Activated CD8-positive, alpha-beta memory T cell treated with anti-CD3 and anti-CD28 coated beads for 1 hour (primary cell): ENCODE data around the gene CRAT.

Experiments used
- DNase-seq, 2 donors: peaks; one replicate each; pipeline ENCODE4 v3.0.0-alpha.2; 2020; ENCODE audit warnings: low read depth in 1 of 2; ENCODE audit errors: extremely low read depth in 1 of 2

CRAT gene

GRCh38 chr9:129110740-129111527 is at the start of gene CRAT, which contains the start of gene PTPA:
CRAT (minus strand) TSS chr9:129110793; CDS start chr9:129110509, 284 bp downstream.
PTPA (plus strand) TSS chr9:129111415; CDS start chr9:129111601, 186 bp downstream.
- peak; percentile 89 to 94 for DNase-seq

DNA sequence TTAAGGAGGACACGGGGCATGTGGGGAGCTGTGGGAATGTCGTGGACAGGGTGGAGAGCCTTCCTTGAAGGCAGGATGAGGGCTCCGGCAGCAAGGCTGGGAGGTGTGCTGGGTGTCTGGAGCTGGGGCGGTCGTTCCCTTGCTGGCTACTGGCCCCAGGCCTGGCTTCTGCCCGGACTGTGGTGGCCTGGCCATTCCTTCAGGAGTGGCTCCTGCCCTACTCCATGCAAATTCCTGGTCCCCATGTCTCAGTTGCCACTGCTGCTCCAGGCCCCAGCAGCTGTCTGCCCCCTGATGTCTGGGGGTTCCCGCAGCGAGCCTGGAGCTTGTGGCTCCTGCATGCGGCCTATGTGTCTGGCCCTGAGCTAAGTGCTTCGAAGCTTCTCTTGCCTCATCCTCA is 45.6 kb upstream of the CRAT start:
- DNase-seq: no peak

- DNase-seq: no peak
These were observed 44.4 kb upstream of the CRAT start for GRCh38 chr9:129154866-129155477.

DNA sequence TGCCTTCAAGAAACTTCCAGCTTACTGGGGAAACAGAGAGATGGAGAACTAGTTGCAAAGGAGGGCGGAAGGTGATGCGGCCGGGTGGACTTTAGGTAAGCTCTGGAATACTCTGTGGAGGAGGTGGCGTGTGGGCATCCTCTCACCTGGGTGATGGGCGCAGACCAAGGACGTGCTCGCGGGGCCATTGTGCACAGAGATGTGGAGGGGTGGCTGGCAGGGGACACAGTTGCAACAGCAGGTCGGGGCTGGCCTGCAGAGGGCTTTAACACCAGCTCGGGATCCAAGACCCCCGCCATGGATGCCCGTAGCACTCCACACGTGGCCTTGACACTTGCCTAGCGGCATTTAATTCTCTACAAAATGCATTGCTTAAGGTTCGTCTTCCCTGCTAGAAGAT is 40.9 kb upstream of the CRAT start:
- no peak for DNase-seq

DNA sequence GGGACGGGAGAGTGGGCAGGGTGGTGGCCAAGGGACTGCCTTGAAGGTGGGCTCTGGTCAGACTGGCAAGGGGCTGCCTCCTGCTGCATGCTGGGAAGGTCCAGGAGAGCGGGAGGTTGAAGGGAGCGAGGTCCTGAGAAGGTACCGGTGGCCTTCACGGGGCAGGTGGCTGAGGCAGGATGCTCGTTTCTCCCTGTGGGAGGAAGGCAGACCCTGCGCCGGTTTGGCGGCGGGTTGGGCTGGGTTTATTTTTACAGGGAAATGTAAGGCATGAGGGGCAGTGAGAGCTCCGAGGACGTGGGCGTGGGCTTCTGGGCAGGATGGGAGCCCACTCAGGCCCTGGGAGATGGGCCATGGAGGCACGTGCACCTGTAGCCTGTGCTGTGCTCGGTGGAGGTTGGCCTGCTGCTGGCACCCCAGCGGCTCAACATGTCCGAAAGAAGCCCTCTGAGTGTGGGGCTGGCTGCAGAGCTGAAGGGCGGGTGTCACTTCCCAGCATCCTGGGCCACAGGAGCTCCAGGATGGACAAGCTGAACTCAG is 40.1 kb upstream of the CRAT start:
- no peak for DNase-seq

- DNase-seq: no peak
These were observed 39.5 kb upstream of the CRAT start for GRCh38 chr9:129150122-129150521.

- no peak for DNase-seq
These were observed 38.8 kb upstream of the CRAT start for GRCh38 chr9:129149442-129149841.

DNA sequence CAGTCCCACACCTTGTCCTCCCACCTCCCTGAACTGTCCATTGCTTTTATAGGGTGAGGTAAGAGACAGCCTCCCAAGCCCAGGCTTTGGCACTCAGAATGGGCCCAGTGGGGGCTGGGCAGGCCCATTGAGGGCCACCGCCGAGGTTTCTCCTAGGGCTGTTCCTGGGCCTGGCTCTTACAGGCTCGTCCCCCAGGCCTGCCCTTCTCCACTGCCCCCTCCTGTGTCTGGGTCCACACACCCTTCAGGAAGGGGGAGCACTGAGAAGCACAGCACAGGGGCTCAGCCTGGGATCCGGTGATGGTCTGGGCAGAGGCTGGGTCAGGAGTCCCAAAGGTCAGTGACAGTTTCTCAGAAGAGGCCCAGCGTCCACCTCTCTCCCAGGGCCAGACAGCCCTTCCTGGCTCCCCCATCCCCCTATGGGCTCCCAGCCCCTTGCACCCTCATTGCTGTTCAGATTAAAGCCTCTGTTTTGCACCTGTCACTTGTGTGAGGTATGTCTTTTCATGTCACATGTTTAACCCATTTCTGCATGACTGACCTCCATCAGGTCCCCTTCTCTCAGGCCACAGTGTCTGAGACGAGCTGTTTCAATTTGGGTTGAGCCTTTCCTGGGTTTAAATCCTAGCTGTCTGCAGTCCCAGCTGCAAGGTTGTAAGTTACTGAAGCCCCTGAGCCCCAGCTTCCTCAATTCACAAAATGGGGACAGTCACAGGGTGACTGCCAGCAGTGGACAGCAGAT is 38.0 kb upstream of the CRAT start:
- DNase-seq: no peak

DNA sequence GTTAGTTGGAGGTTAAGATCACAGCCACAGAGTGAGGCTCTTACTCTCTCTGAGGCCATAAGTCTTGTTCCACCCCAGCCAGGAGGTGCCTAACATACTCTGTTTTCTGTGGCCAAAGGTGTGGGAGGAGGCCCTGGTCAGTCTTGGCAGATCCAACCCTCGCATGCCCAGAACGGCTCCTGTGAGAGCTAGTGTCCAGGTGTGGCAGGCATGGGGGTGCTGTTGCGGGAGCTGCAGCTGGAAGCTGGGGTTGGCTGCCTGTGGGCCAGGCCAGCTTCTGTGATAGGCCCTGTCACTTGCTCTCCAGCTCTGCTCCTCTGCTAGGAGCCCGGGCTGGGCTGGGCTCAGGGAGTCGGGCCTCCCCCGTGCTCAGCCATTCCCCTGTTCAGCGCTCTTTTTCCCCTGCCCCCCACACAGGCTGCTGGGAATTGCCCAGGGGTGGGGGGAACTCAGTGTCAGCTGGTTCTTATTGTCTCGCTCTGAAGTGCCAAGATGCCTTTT is 35.9 kb upstream of the CRAT start:
- DNase-seq: no peak

DNA sequence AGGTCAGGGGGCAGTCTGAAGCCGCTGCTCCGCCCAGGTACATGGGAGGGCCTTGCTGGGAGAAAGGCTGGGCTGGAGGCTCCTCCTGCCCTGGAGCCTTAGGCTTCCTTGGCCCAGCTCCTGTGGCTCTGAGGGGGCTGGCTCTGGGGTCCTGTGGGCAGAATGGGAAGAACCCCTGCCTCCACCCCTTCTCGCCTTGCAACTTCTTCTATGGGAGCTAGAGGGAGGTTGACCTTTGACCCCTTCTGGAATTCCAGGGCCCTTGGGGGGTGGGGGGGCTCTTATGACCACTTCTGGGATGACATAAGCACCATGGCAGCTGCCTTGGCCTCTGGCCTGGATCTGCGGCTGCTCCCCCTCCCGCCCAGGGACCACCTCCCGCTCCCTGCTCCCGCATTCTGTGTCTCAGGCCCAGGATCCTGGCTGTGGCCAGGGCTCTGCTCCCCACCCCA is 35.3 kb upstream of the CRAT start:
- no peak for DNase-seq

DNA sequence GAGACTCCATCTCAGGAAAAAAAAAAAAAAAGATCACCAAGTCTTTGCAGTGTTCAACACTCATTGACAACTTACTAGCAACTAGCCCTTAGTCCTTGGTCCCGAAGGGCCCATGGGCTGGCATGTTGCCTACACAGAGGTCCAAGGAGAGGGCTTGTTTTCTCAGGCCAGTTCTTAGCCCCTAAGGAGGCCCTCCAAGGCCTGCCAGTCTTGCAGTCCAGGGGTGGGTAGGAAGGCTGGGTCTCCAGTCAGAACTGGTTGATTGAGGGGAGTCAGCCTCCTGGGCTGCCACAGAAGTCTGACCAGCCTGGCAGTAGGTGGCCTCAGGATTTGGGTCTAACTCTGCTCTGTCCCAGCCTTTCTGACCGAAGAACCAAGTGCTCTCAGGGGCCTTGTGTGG is 34.7 kb upstream of the CRAT start:
- DNase-seq: no peak

DNA sequence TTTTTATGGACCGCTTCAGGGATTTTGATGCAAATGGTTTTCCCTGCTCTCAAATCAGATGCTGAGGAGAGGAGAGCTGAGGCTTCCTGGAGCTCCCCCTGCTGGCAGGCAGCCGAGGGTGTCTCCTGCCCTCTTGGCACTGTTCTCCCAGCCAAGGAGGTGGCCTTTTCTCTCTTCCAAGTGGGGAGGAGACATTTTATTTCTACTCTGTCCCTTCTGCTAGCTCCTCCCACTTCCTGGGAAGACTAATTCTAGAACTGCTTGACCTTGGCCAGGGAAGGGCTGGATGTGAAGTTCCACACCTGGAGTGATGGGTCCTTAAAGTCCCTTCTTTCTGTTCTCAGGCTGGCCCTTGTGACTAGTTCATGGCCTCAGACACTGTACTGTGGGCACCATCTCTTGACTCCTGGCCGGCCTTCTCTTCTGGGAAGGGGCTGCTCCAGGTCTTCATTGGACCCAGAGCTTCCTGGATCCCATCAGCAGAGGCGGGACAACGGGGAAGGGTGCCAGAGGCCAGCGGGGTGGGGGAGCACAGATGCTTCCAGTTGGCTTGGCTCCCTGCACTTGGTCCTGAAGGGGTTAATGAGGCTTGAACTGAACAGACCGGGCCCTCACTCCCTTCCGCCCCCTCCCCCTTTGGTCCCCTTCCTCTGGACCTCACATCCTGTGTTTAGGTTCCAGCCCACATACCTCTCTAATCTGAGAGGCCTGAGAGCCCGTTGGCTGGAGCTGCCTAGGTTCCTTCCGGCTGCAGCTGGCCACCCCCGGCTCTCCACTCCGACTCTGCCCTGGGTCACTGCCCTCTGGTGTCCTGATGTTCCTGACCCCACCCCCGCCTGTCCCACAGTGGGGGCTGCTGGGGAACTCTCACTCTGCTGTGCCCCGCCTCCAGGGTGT is 32.7 kb upstream of the CRAT start:
- peak; percentile 35 to 64 for DNase-seq

DNA sequence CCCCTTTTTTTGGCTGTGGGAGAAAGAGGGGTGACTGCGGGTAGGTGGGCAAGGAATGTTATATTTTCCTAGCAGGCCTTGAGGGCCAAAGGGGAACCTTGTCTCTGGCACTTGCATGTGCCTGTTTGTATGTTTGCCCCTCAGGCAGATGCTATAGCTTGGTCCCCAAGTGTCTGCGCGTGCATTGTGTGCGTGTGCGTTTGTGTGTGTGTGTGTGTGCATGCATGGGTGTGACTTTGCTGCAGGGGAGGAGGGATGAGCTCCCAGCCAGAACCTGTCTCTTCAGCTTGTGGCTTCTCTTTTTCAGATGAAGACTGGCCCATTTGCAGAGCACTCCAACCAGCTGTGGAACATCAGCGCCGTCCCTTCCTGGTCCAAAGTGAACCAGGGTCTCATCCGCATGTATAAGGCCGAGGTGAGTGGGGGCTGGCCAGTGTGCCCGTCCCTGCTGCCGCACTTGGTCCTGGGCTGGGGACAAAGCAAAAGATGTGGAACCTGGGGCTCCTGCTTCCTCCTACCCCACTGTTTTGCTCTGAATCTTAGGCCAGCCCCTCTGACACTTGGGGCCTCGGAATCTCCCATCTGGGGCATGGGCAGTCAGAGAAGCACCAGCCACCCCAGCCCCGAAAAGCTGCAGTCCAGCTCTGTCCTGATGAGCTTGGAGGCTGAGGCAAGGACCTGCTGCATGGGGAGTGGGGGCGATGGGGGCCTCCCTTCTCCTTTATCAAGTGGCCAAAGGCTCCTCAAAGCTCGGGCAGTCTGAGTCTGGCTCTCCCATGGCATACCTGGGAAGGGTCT is 31.7 kb upstream of the CRAT start:
- DNase-seq: no peak

DNA sequence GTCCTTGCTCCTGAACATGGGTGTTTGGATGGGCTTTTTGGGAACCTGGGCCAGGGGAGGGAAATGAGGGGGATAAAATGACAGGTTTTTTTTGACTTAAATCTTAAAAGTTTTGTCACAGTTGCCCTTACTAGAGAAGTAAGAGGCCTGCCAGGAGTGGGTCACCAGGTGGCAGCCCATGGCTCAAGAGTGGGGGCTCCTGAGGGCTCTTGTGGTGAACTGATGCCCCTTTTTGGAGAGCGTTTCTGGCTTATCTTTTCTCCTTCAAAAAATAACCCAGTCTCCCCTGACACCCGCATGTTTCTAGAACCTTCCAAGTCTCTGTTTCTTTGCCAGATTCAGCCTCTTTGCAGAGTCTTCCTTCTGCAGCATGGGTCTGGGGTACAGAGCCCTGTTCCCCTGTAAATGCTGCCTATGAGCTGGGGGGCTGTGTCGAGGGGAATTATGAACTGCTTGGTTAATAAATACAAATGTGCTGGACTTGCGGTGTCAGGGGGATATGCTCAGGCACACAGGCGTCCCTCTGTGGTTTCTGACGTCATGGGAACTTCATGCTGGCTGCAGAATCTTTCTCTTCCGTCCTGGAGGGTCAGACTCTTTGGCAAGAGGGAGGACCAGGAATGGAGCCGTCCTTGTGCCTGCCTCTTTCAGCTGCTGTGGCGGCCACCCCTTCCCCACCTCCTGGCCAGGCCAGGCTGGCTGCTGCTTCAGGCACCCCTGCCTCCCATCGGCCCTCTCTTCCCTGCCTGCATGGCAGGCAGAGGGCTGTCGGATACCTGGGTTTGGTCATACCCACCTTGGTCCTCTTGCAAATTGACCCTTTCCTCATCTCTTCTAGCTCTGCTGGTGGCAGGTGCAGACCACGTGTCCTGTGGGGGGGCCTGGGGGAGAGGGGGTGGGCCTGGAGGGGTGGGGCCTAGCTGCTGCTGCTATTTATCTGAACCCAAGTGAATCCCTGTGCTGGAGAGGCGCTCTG is 30.8 kb upstream of the CRAT start:
- DNase-seq: no peak

DNA sequence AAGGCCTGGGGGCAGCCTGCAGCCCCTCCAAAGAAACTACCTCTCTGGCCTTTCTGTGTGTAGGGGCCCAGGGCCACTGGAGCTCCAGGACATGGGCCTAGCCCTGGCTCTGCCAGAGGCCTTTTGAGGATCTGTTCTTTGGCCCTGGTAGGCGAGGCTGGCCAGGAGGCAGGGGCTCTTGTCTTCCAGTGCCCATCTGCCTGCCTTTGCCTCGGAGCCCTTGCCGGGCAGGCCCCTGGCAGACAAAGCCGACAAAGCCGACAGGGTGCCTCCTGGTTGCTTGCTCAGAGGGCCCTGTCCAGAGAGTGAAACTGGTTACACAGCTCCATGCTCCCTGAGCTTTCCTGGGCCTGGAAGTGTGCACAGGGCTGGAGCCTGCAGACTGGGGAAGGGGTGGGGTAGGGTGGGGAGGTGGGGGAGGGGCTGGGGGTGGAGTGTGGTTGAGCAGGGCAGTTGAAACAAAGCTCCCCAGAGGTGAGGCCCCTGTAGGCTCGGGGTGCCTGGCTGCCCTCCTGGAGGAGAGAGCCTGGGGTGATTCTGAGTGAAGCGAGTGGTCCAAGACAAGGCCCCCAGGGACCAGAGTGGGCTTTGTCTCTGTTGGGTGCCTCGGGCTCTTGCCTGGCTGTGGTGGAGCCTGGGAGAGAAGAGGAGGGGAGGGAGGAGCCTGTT is 29.9 kb upstream of the CRAT start:
- no peak for DNase-seq

DNA sequence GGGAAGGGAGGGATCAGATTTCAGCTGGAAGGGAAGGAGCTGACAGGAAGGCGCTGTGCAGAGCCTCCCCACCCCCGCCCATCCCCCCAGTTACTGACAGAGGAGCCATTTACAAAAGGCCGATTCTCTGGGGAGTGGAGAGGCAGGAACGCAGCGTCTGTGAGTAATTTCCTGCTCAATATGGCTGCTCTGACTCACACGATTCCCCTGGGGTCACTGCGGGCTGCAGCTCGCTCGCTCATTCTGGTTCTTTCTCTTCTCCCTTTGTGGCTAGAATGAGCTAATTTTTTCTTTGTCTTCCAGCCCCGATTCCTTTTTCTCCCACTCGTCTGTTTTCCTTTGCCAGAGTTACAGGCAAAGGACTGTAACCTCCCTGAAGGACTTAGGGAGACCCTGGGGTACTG is 29.4 kb upstream of the CRAT start:
- peak; percentile 59 to 76 for DNase-seq

GRCh38 chr9:129139233-129139992 is 28.8 kb upstream of the CRAT start:
- DNase-seq: peak; percentile 34 to 53
